Epidermal melanocyte (primary cell): ENCODE data around the gene PDAP1.
A peak's percentile ranks its signal among the peaks of the same experiment; 100 is the strongest.
"Not testable (repeated sequence)": the region's sequence is repeated elsewhere in the genome, so short reads cannot be mapped to it uniquely, and the experiment has no call there.

Experiments
- DNase-seq: peaks from one replicate; pipeline ENCODE4 v3.0.0; 2011; ENCODE audit warnings: low spot score; ENCODE audit not compliant: insufficient read length

Gene PDAP1

DNA sequence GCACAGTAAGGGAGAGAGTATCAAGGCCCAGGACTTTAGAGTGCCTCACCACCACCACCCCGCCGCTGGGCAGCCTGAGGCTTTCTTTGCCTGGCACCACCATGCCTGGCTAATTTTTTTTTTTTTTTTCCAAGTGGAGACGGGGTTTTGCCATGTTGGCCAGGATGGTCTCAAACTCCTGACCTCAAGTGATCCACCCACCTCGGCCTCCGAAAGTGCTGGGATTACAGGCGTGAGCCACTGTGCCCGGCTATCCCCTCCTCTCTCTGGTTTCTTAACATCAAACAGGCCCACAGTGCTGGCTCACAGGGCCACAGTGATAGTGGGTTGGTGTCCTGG is 28.7 kb downstream of the PDAP1 start:
- DNase-seq = not testable (repeated sequence)

DNA sequence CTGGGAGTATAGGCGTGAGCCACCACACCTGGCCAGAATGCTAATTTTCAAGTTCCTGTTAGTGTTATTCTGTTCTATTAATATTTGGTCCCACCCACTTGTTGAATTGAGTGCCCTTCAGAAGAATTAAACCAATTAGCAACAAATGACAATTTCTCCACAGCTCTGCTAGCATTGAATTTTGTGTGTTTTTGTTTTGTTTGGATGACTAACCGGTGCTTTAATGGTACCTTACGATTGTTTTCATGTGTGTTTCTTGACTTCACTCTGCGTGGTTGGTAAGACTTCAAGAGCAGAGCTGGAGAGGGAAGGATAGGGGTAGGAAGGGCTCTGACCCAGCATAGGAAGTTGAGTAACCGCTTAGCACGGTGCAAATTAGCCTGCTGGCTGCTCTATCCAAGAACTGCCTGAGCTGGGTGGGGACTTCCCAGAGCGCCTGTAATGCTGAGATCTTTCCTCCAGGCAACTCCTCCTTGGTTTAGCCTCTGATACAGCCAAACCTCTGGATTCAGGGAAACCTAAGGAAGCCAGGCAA is 29.3 kb downstream of the PDAP1 start:
- DNase-seq = peak; percentile 76

DNA sequence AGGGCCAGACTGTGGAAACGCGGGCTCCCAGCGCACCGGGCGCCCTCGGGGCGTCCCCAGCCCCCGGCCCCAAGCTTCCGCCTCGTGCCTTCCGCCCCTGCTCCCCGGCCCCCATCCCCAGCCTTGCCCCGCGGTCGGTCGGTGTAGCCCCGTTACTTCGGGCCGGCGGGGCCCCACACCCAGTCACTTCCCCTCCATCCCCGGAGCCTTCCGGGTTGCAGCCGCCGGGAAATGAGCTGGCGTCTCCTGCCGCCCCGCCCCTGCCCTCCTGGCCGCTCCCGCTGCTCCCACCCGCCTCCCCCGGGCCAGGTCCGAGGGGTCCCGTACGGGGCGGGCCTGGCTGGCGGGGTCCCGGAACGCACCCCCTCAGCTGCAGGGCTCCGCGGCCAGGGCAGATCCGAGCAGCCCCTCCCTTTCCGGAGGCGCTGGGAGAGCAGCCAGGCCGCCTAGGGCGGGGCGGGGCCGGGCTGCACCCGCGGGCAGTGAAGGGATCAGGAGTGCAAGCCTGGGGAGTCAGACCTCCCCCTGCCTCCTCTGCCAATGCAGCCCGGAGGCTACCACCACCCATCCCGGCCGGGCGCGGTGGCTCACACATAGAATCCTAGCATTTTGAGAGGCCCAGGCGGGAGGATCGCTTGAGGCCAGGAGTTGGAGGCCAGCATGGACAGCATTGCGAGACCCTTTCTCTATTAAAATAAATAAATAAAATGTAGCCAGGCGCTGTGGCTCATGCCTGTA is 33.2 kb downstream of the PDAP1 start:
- DNase-seq = peak; percentile 82

DNA sequence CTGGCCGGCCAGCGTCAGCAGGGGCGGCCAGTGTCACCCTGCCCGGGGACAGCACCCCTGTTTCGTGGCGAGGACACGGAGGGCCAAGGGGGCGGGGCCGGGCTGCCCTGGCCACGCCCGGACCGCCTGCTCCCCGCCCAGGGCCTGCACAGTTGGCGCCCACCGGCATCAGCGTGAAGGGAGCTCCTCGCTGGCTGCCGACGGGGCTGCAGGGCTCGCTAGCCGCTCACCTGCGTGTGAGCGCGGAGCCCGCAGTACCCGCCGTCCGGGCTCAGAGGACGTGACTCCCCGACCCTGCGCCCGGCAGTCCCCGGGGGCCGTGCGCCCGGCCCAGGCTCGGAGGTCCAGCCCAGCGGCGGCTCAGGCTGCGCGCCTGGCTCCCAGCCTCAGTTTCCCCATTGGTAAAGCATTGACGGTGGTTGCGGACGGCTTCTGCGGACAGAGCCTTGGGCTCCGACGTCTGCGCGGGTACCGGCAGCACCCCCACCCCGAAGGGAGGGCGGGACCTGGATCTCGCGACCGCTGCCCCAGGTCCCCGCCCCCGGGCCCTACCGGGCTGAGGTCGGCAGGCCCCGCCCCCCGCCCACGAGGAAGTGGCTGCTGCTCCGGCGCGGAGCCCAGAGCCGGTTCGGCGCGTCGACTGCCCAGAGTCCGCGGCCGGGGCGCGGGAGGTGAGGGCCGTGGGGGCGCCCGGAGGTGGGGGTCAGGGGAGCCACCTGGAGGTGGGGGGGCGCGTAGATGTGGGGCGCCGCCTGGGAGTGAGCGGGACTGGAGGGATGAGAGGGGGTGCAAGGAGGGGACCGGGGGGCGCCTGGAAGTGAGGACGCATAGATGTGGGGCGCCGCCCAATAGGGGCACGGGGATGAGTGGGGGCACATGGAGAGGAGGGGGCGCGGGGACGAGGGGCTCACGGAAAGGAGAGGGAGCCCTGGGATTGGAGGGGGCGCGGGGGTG is 34.0 kb downstream of the PDAP1 start, which contains the start of gene ARPC1B:
ARPC1B (plus strand) TSS at position 620 of the 954 bp plus-strand sequence. CDS start 10,985 bp downstream, outside the sequence.
- peak; percentile 80 for DNase-seq

DNA sequence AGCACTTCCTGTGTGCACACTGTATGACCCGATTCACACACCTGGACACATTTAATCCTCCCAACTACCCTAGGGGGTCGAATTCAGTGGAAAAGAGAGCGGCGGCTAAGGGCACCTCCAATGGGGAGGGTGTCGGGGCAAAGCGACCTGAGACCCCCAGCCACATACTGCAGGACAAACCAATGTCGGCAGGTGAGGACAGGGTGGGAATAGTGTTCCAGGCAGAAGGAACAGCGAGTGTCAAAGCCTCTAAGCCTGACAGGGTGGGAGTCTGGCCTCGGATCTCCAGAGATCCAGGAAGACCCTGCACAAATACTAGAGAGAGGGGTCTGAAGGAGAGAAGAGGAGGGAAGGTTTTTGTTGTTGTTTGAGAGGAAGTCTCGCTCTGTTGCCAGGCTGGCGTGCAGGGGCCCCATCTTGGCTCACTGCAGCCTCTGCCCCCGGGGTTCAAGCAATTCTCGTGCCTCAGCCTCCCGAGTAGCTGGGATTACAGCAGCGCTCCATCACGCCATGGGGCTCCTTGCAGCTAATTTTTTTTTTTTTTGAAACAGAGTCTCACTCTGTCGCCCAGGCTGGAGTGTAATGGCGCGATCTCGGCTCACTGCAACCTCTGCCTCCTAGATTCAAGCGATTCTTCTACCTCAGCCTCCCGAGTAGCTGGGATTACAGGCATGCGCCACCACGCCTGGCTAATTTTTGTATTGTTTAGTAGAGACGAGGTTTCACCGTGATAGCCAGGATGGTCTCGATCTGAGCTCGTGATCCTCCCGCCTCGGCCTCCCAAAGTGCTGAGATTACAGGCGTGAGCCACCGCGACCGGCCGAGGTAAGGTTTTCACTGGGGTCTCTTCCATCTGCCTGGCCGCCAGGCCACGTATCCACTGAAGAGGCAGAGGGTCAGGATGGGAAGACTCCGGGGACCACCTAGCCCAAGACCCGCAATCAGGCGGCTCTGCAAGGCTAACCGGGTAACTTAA is 35.0 kb downstream of the PDAP1 start:
- no peak for DNase-seq

DNA sequence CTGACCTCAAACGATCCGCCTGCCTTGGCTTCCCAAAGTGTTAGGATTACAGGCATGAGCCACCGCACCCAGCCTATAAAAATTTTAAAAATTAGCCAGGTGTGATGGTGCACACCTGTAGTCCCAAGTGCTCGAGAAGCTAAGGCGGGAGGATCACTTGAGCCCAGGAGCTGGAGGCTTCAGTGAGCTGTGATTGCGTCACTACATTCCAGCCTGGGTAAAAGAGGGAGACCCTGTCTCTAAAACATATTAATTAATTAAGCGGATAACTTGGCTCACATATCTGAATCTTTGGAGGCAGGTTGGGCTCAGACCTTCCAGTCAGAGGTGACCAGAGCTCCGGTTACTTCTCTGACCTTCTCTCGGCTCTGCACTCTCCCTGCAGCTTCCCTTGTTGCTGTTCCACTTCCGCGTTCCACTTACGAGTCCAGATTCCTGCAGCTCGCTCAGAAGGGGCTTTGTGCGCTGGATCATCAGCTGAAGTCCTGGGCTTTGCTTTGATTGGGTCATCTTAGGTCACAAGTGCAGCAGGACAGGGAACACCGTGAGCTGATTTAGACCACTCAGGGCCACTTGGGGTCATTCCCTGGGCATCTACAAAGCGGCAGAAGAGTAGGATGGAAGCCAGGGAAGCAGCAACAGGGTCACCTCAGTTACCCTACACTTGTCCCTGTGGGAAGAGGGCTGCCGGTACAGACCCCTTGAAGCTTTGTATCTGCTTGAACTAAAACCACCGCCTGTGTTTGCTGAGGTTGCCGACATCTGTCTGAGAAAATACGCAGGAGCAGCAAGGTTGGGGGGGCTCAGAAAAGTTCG is 35.9 kb downstream of the PDAP1 start:
- DNase-seq = peak; percentile 81

DNA sequence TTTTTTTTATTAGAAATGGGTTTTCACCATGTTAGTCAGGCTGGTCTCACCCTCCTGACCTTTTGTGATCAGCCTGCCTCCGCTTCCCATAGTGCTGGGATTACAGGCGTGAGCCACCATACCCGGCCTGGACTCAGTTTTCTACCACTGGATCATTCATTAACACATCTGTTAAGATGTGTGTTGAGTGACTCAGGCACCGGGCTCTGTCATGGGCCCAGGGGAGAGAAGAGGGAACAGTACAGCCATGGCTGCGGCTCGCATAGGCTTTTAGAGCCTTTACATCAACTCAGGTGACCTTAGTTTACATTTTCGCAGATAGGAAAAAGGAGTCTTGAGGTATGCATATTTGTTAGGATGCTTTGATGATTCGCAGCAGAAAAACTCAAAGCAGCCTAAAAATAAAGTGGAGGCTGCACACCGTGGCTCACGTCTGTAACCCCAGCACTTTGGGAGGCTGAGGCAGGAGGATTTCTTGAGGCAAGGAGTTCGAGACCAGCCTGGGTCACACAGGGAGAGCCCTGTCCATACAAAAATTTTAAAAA is 36.9 kb downstream of the PDAP1 start:
- DNase-seq = no peak

DNA sequence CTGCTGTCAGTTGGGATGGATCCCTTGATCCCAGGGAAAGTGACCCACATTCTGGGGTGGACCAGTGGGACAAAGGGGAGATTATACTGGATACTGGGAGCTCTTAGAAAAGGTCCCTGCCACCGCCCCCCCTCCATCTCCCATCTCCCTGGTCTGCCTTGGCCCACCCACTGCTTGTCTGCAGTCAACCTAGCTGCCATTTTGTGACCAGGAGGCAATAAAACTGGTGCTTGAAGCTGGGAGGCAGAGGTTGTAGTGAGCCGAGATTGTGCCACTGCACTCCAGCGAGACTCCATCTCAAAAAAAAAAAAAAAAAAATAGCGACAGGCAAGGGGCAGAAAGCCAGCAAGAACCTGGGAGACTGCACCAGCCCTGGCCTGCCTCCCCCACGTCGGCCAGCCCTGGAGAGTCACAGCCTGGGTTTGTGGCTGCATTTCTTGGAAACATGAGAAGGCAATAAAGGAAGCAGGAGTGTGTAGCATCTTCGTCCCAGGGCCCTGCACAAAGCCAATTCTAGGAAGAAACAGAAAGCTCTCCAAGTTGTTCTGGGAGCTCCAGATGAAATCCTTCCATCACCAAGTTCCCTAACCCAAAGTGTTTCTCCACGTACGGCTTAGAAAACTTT is 38.5 kb downstream of the PDAP1 start:
- DNase-seq = no peak

DNA sequence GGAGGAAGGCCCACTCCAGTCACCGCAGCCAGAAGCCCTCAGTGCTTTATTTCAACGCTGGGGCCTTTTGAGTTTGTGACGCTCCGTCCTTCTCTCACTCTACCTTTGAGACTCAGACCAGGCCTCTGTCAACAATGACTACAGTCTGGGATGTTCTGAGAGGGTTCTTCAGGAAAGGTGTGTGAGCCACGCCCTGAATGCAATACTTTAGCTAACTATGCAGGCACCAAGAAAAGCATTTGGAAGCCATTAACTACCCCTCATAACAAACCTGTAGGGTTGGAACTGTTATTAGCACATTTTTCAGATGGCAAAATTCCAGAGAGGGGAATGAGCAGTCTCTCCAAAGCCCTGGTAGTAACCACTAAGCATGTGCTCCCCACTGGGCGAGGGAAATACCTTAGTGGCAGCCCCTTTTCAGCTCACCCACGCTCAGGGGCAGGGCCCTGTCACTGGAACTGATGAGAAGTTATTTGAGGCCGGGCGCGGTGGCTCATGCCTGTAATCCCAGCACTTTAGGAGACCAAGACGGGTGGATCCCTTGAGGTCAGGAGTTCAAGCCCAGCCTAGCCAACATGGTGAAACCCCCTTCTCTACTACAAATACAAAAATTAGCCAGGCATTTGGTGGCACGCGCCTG is 39.5 kb downstream of the PDAP1 start:
- DNase-seq = no peak

DNA sequence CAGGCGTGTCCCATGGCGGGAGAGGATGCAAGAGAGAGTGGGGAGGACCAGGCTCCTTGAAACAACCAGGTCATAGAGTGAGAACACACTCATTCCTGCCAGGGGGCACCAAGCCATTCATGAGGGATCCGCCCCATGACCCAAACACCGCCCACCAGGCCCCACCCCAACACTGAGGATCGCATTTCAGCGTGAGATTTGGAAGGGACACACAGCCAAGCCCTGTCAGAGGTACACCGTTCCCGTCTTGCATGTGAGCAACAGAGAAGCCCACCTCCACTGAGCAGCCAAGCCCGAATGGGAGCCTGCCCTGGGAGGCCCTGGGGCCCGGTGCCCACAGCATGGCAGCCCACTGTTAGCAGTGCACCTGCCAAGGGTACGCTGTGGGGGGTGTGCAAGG is 41.8 kb downstream of the PDAP1 start:
- no peak for DNase-seq

DNA sequence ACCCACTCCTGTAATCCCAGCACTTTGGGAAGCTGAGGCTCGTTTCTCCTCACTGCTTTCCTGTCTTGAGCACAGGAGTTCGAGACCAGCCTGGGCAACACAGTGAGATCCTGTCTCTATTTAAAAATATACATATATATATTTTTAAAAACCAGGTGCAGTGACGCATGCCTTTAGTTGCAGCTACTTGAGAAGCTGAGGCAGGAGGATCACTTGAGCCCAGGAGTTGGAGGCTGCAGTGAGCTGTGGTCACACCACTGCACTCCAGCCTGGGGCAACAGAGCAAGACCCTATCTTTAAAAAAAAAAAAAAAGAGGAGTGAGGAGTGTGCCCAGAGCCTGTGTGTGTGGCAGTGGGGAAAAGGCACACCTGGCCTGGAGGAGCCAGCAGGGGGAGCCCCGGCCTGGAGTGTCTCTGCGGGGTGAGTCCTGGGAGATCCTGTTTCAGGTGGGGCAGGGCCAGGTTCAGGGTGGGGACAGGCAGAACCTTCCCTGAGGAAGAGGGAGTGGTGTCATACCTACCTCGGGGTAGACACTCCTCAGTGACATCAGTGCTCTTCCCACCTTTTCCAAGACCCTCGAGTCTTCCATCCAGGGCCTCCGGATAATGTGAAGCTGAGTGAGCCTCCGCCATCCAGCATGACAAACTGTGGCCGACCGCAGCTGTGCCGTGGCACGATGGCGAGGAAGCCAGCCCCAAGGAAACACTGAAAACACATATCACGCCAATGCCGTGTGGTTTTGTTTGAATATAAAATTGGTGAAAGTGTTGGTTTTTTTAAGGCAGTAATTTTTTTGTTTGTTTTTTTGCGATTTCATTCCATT is 42.9 kb downstream of the PDAP1 start:
- no peak for DNase-seq

DNA sequence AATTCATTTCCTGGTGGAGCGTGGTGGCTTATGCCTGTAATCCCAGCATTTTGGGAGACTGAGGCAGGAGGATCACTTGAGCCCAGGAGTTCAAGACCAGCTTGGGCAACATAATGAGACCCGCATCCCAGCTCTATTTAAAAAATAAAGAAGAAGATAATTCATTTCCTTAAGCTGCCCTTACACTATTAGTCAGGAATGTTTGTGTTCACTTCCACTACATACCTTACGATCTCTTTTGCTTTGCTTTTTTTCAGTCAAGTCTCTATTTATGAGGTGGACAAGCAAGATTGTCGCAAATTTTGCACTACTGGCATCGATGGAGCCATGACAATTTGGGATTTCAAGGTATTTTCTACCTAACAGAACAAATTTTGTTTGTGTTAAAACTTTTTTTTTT is 45.1 kb downstream of the PDAP1 start:
- DNase-seq = no peak

DNA sequence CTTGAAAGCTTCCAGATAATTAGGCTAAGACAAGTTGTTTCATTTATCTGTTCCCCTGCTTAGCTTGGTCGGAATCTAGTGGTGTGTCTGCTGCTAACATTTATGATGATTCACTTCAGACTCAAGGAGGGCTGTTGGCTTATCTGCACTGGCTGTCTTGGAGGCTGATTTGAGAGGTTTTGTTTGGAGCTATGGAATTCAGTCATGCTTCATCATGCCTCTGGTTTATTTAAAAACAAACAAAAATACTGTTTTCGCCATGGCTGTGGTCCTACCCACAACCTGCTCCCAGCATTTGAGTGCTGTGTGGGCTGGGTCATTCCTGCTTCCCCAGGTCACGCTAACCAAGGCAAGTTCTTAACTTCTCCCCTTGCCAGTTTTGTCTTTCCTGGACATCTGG is 45.6 kb downstream of the PDAP1 start:
- DNase-seq = no peak

DNA sequence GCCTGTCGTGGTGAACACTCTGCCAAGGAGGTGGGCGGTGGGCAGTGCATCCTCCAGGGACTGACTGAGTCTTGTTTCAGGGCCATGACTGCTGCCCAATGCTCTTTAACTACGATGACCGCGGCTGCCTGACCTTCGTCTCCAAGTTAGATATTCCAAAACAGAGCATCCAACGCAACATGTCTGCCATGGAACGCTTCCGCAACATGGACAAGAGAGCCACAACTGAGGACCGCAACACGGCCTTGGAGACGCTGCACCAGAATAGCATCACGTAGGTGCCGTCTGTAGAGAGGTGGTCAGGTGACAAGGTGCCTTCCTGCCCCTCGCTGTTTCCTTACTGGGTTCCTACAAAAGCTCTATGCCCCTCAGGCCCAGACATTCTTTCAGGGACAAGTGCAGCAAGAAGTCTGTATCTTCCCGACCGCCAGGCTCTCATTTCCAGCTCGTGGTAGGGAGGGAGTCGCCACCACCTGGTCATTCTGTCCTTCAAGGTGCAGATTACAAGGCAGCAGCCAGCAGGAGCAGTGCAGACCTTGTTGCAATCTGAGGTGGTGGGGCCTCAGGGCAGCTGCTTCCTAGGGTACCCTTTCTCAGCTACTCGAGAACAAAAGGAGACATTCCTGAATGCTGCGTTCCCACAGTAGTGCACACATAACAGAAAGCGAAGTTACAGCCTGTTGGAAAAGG is 48.8 kb downstream of the PDAP1 start:
- no peak for DNase-seq

DNA sequence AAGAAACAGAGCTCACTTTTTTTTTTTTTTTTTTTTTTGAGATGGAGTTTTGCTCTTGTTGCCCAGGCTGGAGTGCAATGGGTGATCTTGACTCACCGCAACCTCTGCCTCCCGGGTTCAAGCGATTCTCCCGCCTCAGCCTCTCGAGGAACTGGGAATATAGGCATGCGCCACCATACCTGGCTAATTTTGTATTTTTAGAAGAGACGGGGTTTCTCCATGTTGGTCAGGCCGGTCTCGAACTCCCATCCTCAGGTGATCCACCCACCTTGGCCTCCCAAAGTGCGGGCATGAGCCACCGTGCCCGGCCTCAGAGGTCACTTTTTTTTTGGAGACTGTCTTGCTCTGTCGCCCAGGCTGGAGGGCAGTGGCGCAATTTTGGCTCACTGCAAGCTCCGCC is 49.9 kb downstream of the PDAP1 start:
- not testable (repeated sequence) for DNase-seq

DNA sequence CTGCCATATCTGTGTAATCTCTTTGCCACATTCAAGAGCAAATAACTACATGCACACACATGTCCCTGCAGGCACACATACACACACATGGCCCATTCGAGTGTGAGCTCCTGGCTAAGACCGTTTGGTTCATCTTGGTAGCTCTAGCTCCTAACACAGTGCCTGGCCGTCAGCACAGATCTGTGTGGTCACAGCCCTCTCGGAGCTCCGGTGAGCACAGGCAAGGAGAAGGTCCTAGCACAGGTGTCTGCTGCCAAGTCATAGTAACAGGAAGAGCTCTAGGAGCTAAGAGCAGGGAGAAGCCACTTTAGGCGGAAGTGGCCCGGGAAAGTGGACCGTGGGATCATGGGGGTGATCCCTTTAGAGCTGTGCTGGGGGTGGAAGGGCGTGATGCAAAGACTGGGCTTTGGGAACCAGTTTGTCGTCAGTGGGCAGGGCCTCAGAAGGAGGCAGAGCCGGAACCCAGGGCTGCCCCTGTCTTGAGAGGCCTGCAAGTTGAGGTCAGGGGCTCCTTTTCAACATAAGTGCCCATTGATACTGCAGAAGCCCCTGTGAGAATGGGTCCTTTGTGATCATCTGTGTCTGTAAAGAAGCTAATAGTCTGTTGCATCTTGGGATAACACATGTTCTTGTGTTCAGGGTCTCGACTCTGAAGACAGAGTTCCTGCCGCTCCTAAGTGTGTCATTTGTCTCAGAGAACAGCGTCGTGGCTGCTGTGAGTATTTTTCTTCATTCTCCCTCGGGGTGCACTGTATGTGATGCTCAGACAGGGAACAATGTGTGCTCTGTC is 50.5 kb downstream of the PDAP1 start:
- peak; percentile 84 for DNase-seq

DNA sequence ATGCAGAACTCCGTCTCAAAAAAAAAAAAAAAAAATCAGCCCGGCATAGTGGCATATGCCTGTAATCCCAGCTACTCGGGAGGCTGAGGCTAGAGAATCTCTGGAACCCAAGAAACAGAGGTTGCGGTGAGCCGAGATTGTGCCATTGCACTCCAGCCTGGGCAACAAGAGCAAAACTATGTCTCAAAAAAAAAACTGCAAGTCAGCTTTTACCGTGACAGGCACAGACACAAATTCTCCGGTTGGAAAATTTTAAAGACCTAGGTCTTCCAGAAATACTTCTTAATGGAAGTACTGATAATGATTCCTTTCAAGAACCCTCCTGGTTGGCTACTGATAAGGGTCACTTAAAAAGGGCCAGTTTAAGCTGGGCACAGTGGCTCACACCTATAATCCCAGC is 53.3 kb downstream of the PDAP1 start:
- DNase-seq = no peak
